Activated T-helper 2 cell treated with anti-CD3 and anti-CD28 coated beads, Interferon-gamma antibody, Interleukin-2, Interleukin-4, amounts not matched to agents 10 μg/mL and 5 μg/mL and 100 μg/mL, durations not matched to agents 14 hours and 24 hours and 36 hours (primary cell): ENCODE data around the gene TRAF1. TPM values are rescaled to one million over a fixed set of nuclear protein-coding genes. Genes with fewer than 3 reads are reported as not detected.

Source experiments
- DNase-seq: peaks from one replicate; pipeline ENCODE4 v3.0.0; 2021; ENCODE audit warnings: low spot score
- H3K27ac Mint-ChIP-seq: one replicate; pipeline ENCODE4 v1.8.0; 2021; ENCODE audit warnings: mixed read lengths
- H3K27me3 Mint-ChIP-seq: one replicate; pipeline ENCODE4 v1.8.0; 2021; ENCODE audit warnings: low read depth, mixed read lengths
- H3K36me3 Mint-ChIP-seq: one replicate; pipeline ENCODE4 v1.8.0; 2021; ENCODE audit warnings: low read depth, mixed read lengths
- H3K4me1 Mint-ChIP-seq: one replicate; pipeline ENCODE4 v1.8.0; 2021; ENCODE audit warnings: low read depth, mixed read lengths
- H3K4me3 Mint-ChIP-seq: one replicate; pipeline ENCODE4 v1.8.0; 2021; ENCODE audit warnings: low read depth, mild to moderate bottlenecking, moderate library complexity, mixed read lengths
- H3K9me3 Mint-ChIP-seq: one replicate; pipeline ENCODE4 v1.8.0; 2021; ENCODE audit warnings: mixed read lengths
- intact Hi-C: fragments of 100-400 bp; cut with micrococcal nuclease; formaldehyde crosslinking; loops from one replicate; pipeline ENCODE4 v1.15.1; 2023
- total RNA-seq: library from RNA; stranded (reverse); gene quantifications from 2 replicates; pipeline ENCODE4 v1.2.3, GENCODE V29; 2022

The TRAF1 gene
- total RNA-seq, 1 donor from 2014 or later: 164 TPM

DNA sequence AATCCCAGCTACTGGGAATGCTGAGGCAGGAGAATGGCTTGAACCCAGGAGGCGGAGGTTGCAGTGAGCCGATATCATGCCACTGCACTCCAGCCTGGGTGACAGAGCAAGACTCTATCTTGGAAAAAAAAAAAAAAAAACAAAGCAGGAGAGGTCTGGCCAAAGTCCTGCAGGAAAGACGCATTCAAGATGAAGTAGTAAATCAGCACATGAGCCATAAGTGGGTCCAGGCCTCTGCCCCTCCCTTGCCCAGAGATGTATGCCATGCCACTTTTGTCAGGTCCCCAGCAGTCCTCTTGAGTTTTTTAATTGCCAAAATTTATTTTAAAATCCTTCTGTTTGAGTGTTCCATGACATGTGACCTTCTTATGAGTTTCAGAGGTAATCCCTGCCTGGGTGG lies 41.1 kb downstream of the TRAF1 start:
- peaks cover 63% of the 10 kb centered on the region for H3K4me1 Mint-ChIP-seq
- no peak overlapping the region for H3K27ac Mint-ChIP-seq
- H3K36me3 Mint-ChIP-seq: peaks cover 55% of the 10 kb centered on the region
- no peak overlapping the region for H3K4me3 Mint-ChIP-seq
- intact Hi-C loops: no loop called here
- H3K27me3 Mint-ChIP-seq: no peaks in the 10 kb centered on the region
- no peak for DNase-seq
- H3K9me3 Mint-ChIP-seq: no peaks in the 10 kb centered on the region

DNA sequence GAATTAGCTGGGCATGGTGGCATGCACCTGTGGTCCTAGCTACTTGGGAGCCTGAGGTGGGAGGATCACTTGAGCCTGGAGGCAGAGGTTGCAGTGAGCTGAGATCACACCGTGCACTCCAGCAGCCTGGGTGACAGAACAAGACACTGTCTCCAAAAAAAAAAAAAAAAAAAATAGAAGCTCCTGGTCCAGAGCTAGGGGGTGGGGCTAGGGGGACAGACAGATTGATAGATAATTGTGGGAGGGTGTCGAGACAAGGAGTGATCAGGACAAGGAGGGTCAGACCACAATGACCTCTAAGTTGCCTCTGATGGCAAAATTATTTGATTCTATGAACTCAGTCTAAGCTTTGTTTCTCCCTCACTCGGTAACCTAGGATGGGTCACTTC lies 43.0 kb downstream of the TRAF1 start:
- Mint-ChIP-seq H3K4me3 (no peak overlapping the region), H3K27ac (no peak overlapping the region)
- intact Hi-C loops: no loop called here

DNA sequence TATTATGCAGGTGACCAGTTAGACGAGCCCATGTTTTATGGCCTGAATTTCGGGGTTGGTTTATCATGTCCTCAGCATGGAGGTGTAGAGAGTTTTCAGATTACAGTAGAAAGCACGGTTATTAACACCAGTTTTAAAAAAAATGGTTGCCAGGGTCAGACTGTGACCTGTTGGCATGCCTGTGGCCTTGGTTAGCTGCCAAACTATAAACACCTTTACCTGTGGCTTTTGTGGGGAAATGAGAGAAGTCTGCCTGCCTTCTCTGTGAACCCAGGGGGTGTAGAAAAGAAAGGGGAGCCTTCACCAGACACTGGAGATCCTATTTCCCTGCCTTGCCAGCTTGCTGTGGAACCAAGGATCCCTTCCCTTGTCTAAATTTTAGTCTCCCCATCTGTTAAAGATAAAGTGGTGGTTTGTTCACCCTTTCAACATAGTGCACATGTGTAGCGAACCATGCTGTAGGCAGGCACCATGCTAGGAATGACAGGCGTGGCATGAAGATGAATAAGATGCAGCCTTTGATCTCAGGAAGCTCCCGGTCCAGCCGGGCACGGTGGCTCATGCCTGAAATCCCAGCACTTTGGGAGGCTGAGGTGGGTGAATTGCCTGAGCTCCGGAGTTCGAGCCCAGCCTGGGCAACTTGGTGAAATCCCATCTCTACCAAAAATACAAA lies 43.5 kb downstream of the TRAF1 start:
- Mint-ChIP-seq H3K4me3 (no peak overlapping the region), H3K4me1 (peaks cover 65% of the 10 kb centered on the region), H3K36me3 (peaks cover 47% of the 10 kb centered on the region), H3K27me3 (no peaks in the 10 kb centered on the region), H3K27ac (no peak overlapping the region), H3K9me3 (no peaks in the 10 kb centered on the region)
- DNase-seq: no peak
- intact Hi-C loops: no loop called here

More for the DNA sequence above, 43.0 kb downstream of the TRAF1 start:
- peaks cover 52% of the 10 kb centered on the region for H3K36me3 Mint-ChIP-seq
- peaks cover 65% of the 10 kb centered on the region for H3K4me1 Mint-ChIP-seq
- no peaks in the 10 kb centered on the region for H3K9me3 Mint-ChIP-seq
- H3K27me3 Mint-ChIP-seq: no peaks in the 10 kb centered on the region
- DNase-seq: no peak

DNA sequence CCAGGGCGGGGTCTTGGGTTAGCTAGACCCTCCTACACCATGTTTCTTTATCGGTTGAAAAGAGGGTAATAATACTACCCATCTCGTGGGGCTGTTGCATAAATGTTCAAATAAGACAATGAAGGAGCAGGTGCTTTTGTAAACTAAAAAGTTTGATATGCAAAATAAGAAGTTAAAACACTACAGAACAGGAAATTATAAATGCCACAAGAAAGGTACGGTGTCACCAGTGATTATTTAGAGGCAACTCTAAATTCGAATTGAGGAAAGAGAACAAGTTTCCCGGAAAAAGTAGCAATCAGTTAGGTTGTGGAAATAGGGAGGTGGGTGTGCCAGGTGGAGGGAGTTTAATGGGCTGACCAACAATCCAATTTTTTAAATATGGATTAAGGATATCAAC lies 47.1 kb downstream of the TRAF1 start:
- Mint-ChIP-seq H3K27me3 (no peaks in the 10 kb centered on the region), H3K9me3 (no peaks in the 10 kb centered on the region), H3K36me3 (peaks cover 44% of the 10 kb centered on the region), H3K27ac (peak overlapping the region; percentile 93), H3K4me3 (peak overlapping the region; percentile 88), H3K4me1 (peaks cover 68% of the 10 kb centered on the region)
- intact Hi-C loops: no loop called here
- no peak for DNase-seq

DNA sequence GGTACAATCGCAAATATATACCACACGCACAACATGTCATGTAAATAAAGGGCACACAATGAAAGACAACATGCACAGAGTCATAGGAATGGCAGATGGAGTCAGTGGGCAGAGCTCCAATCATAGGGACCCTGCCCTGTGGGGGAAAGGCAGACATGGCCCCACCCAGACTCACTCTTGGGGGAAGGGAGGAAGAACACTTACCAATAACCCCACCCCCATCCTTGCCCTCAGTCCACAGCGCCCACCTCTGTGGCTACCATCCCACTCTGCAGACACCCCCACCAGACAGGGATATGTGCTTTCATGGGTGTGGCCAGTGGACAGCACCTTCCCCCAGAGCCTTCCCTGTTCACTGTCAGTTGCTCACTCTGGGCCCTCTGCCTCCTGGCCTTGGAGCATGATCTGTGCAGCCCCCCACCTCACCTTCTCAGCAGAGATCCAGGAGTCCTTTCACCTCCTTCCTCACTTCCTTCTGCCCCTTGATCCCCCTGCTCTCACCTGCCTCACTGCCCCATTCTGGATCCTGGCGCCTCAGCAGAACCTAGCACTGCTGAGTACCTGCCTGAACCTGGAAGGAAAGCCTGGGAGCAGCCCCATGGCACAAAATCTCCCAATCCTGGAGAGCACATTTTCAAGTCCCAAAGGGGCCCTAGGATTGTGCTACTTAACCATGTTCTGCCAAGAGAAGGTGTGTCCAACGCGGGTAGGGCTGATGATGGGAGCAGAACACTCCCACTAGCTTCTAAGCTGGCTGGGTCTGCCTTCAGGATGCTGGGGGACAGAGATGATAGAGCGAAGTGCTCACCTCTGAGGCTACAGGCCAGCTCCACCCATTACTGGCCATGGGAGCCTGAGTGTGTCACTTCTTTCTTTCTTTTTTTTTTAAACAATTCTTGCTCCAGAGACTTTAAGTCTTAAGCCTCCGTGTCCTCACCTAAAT lies 48.1 kb downstream of the TRAF1 start:
- peaks cover 45% of the 10 kb centered on the region for H3K36me3 Mint-ChIP-seq
- H3K9me3 Mint-ChIP-seq: no peaks in the 10 kb centered on the region
- H3K27ac Mint-ChIP-seq: peak overlapping the region; percentile 93
- peak overlapping the region; percentile 88 for H3K4me3 Mint-ChIP-seq
- intact Hi-C loops: no loop called here
- no peaks in the 10 kb centered on the region for H3K27me3 Mint-ChIP-seq
- DNase-seq: no peak
- H3K4me1 Mint-ChIP-seq: peaks cover 69% of the 10 kb centered on the region

DNA sequence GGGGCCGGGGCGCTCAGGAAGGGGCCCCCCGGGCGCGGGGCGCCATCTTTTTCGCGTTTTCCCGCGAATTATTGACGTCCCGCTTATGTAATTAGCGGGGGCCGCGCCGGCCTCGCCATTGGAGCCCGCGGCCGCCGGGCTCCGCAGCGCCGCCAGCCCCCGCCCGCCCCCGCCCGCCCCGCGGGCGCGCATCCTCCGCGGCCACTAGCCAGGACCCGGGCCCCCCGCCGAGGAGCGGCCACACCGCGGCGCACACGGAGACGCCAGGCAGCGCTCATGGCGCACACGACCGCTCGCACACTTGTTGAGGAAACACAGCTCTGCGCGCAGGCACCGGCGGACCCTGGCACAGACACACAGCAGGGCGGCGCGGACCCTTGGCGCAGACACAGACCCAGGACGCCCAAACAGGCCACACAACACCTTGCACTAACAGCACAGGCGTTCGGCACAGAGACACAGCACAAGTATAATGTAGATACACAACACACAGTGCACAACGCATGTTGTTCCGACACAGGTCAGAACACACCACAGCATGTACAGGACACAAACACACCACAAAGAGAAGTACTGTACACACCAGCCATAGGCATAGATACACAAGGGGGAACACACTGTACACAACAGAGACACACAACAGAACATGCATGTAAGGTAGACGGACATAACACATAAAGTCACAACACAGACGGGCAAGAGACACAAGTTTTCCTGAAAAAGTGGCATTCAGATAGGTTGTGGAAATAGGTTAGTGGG lies 49.1 kb downstream of the TRAF1 start:
- DNase-seq: peak; percentile 76
- Mint-ChIP-seq H3K4me1 (peaks cover 70% of the 10 kb centered on the region), H3K36me3 (peaks cover 55% of the 10 kb centered on the region), H3K27me3 (no peaks in the 10 kb centered on the region), H3K9me3 (no peaks in the 10 kb centered on the region), H3K27ac (peak overlapping the region; percentile 93), H3K4me3 (peak overlapping the region; percentile 88)
- intact Hi-C loops: loop anchor here (1.0 to 2.0 kb wide), 2 partner anchors 35 to 54 kb away; partner anchors contain the start of gene PSMD5

DNA sequence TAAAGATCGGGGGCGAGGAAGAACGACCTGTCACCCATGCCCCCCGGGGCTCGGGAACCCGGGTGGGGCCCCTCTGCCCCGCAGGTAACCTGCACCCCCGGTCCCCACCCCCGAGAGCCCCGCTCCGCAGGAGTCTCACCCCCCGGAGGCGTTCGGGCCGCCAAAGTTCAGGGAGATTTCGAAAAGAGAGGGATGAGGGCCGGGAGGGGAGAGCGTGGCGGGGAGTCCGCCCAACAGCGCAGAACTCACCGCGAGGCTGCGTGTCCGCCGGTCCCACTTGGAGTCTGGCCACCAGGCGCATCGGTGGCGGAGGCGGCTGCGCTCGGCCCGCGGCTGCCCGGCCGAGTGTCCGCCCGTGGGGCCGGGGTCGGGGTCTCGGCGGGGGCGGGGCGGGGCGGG lies 49.8 kb downstream of the TRAF1 start, which contains the start of gene PHF19:
PHF19 (minus strand) TSS at position 347 of the 399 bp plus-strand sequence. CDS start 2,447 bp downstream, outside the sequence.
- peak within 1 kb of the TSS; percentile 93 for H3K27ac Mint-ChIP-seq
- no peaks in the 10 kb centered on the region for H3K9me3 Mint-ChIP-seq
- H3K27me3 Mint-ChIP-seq: no peaks in the 10 kb centered on the region
- H3K4me3 Mint-ChIP-seq: peak within 1 kb of the TSS; percentile 88
- peaks cover 62% of the 10 kb centered on the region for H3K36me3 Mint-ChIP-seq
- H3K4me1 Mint-ChIP-seq: peaks cover 74% of the 10 kb centered on the region
- peak; percentile 57 for DNase-seq
- intact Hi-C loops: loop anchor here (1.0 to 2.0 kb wide), 5 partner anchors 9 to 54 kb away; partner anchors contain the start of gene PSMD5

DNA sequence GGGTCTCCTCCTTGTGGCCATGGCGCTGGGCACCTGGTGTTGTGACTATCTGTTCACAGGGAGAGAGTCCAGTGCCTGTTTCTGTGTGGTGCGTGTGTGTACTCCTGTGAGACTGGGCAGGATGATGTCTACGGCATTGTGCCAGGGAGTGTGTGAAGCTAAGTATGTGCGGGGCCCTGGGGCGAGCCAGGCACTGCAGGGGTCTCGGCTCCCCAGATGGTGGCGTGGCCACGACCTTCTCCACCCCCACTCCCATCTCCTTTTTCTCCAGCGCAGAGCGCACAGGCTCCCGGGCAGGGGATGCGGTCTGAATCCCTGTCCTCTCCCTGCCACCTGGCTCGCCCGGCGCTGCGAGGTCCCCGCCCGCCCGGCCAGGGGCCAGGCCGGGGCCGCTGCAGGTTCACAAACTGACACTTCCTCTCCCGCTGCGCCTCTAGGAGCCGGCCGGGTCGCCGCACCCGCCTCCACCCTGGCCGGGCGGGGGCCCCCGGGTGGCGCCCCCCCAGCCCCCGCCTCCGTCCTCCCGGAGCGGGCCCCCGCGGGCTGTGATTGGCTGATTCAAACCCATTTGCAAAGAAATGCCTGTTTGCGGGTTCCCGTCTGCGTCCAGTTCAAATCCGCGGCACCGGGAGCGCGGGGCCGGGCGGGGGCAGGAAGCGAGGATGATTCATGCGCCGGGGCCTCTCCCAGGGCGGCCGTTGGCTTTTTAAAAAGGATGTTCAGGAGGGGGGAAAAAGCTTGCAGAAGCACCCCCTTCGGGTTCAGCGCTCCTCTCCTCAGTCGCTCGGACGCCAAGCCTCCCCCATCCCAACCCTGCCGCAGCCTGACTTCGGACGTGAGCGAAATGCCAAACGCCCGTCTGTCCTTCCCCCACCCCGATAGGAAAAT lies 50.4 kb downstream of the TRAF1 start:
- Mint-ChIP-seq H3K4me3 (peak overlapping the region; percentile 87), H3K36me3 (peaks cover 62% of the 10 kb centered on the region)

DNA sequence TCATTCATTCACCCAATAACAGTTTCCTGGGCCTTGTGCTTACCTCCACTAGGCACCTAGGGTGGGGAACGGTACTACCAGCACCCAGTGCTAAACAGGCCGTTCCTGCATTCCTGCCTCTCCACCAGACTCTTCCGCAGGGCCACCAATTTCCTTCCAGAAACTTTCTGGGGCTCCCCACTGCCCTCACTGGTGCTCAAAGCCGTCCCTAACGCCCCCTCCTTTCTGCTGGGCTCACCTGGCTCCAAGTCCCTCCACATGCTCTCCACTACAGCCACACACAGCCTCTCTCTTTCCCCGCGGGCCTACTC lies 51.0 kb downstream of the TRAF1 start:
- Mint-ChIP-seq H3K27me3 (no peaks in the 10 kb centered on the region), H3K36me3 (peaks cover 66% of the 10 kb centered on the region), H3K4me1 (peaks cover 73% of the 10 kb centered on the region), H3K27ac (peak overlapping the region; percentile 93), H3K4me3 (peak overlapping the region; percentile 87), H3K9me3 (no peaks in the 10 kb centered on the region)
- intact Hi-C loops: no loop called here
- DNase-seq: no peak

More for the DNA sequence above, 50.4 kb downstream of the TRAF1 start:
- intact Hi-C loops: loop anchor here (1.0 to 2.0 kb wide), 4 partner anchors 8 to 51 kb away; partner anchors contain the start of gene PSMD5
- no peaks in the 10 kb centered on the region for H3K9me3 Mint-ChIP-seq
- no peaks in the 10 kb centered on the region for H3K27me3 Mint-ChIP-seq
- H3K27ac Mint-ChIP-seq: peak overlapping the region; percentile 93
- peaks cover 72% of the 10 kb centered on the region for H3K4me1 Mint-ChIP-seq
- DNase-seq: peak; percentile 90

DNA sequence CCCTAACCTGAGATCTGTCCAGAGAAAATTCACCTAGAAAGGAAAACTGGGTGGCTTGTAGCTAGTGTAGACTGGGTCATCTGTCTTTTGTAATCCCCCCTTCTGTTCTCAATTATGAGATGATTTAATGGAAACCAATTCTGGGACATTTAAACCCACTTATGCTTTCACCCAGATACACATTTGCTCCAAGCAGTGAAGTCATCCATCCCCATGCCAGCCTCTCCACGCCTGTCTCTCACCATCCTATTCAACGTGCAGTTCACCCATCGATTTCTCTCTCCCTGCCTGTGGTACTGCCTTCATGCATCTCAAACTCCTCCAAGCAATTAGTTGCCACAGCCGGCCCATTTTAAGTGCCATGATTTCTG lies 51.4 kb downstream of the TRAF1 start:
- intact Hi-C loops: no loop called here

DNA sequence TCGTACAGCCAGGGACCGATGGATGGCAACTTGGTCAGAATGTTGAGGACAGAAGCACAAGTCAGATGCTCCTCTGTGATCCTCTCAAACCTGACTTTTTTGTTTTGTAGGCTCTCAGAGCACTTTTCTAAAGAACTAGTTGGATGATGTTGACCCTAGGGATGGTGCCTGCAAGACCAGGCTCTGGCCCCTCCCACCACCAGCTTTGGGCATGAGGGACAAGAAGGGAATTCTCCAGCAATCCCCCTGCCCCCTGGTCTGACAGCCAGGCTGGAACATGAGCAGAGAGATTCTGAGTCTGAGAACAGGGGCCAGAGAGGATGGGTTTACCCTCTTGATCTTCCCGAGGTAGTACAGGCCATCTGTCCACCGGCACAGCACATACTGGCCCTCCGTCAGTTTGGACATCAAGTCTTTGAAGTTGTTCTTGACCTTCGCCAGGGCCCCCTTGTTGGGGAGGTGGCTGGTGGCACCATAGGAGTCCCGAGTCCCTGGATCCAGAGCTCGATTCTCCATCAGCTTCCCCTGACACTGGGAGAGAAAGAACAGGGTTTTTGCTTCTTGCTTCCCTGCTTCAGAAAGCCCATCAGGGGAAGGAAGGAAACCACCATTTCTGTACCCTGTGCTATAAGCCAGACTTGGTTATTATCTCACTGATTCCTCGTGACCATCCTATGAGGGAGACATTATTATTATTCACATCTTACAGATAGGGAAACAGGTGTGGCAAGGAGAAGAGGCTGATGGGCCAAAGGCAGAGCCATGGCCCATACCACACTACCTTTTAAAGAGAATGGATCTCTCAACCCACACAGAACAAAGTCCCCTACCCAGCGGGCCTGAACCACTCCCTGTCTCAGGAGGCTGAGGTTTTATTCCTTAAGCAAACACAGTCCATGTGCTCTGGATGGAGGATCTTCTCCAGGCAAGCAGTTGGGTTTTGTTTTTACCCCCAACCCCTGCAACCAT lies 52.1 kb downstream of the TRAF1 start:
- intact Hi-C loops: no loop called here
- Mint-ChIP-seq H3K4me1 (peaks cover 71% of the 10 kb centered on the region), H3K36me3 (peaks cover 70% of the 10 kb centered on the region)

More for the DNA sequence above, 51.4 kb downstream of the TRAF1 start:
- H3K27me3 Mint-ChIP-seq: no peaks in the 10 kb centered on the region
- peak overlapping the region; percentile 87 for H3K4me3 Mint-ChIP-seq
- no peak for DNase-seq
- peak overlapping the region; percentile 93 for H3K27ac Mint-ChIP-seq
- H3K4me1 Mint-ChIP-seq: peaks cover 71% of the 10 kb centered on the region
- no peaks in the 10 kb centered on the region for H3K9me3 Mint-ChIP-seq
- peaks cover 68% of the 10 kb centered on the region for H3K36me3 Mint-ChIP-seq

More for the DNA sequence above, 52.1 kb downstream of the TRAF1 start:
- Mint-ChIP-seq H3K27ac (peak overlapping the region; percentile 93), H3K4me3 (peak overlapping the region; percentile 87), H3K9me3 (no peaks in the 10 kb centered on the region), H3K27me3 (no peaks in the 10 kb centered on the region)
- DNase-seq: no peak
